Measurements from ENCODE around the gene UTP25.

The UTP25 gene

GRCh38 chr1:209839875-209840546, 12.2 kb downstream of the UTP25 start:
- DNase-seq (ENCODE audit: low spot score): peak; percentile 100

GRCh38 chr1:209840611-209841010, 12.8 kb downstream of the UTP25 start:
- DNase-seq (ENCODE audit: low spot score): no peak

- no peak for DNase-seq (ENCODE audit: low spot score)
These were observed 17.1 kb downstream of the UTP25 start for GRCh38 chr1:209844695-209845407.

GRCh38 chr1:209845408-209845725, 17.6 kb downstream of the UTP25 start:
- DNase-seq (ENCODE audit: low spot score): no peak

GRCh38 chr1:209849388-209849787, 21.6 kb downstream of the UTP25 start:
- no peak for DNase-seq (ENCODE audit: low spot score)

- peak; percentile 40 for DNase-seq (ENCODE audit: low spot score)
These were observed 22.7 kb downstream of the UTP25 start for GRCh38 chr1:209850342-209850979.

DNA sequence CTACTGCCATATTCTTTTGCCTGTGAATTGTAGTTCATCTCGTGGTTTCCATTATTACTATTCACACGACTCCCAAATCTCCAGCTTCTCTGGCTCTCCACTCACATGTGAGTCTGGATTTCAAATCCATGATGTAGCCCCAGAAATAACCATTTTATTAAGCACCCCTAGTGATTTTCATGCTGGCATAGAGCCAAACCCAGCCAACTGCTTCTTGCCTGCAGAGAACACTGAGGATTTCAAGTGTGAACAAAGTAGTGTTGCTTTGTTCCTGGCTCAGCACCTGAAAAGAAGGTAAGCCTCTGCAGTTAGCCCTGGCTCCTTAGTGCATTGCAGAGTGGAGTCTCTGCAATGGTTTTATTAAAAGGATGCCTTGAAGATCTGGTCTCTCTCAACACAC, 25.9 kb downstream of the UTP25 start:
- no peak for DNase-seq (ENCODE audit: low spot score)

GRCh38 chr1:209854196-209854595, 26.4 kb downstream of the UTP25 start:
- DNase-seq (ENCODE audit: low spot score): no peak

DNA sequence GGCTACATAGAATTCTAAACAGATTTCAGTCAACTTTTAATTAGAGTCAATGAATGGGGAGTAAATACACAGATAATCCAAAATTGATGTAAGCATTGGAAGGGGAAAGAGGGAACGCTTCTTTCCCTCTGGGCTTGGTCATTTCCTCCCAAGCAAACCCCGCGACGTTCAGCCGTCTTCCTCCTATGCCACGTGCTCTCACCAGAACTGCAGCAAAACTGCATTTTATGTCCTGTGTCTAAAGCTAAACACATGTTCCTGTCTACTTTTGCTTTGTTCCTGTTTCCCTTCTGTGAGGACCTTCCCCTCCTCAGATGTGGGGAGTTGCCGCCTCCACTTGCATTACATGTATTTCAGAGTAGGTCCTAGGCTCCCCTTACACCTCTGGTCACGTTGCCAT, 27.2 kb downstream of the UTP25 start:
- DNase-seq (ENCODE audit: low spot score): no peak

DNA sequence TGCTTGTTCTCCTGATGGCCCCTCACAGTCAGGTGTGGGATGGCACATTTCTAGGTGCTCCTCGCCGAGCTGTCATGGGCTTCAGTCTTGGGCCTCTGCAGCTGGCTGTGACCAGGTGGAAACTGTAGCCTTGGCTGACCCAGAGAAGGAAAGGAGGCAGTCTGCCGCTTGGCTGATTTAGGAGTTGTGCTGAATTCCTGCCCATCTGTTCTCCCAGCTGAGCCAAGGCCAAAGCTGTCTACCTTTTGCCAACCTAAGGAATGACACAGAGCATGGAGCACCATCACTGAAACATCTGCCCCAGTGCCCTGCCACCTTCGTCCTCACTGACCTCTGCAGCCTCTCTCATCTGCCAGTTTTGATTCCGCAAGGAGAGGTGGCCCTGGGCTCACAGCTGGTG, 27.9 kb downstream of the UTP25 start:
- DNase-seq (ENCODE audit: low spot score): no peak

GRCh38 chr1:209858561-209859103, 30.9 kb downstream of the UTP25 start:
- DNase-seq (ENCODE audit: low spot score): no peak

DNA sequence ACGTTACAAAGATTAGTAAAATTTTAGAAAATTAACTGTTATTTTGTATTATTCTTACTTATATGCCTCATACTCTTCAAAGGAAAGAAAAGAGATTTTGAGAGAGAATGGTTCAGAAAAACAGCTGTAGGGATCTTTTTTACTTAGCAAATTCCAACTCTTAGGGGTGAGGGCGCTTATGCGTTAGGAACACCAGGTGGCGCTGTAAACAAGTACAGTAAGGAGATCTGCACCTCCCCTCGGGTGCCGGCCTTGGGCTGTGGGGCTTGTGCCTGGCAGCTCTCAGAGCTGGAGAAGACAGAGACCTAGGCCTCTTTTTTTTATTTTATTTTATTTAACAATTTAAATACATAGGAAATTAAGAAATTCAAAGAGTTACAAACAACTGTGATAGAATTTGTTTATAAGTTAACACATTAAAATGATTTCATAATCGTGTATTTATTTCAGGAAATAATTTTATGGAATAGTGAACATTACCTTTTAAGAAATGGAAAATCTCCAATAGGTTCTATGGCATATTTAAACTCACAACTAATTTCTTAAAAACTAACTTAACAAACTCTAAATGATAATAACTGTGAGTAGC, 32.6 kb downstream of the UTP25 start:
- peak; percentile 79 for DNase-seq (ENCODE audit: low spot score)

DNA sequence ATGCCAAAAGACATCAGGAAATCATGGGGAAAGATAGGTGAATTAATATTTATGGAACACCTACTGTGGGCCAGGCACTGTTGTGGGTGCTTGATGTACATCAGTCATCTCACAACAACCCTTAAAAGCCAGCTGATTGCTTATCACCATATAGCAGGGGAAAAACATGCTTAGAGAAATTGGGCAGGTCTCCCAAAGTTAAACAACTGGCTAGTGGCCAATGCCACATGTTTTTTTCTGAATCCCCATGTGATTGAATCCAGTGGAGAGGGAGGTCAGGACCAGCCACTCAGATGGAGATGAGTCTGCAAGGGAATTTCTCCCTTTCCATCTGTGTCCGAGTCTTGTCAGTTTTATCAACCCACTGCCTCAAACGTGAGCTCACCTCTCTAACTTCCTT, 33.5 kb downstream of the UTP25 start:
- DNase-seq (ENCODE audit: low spot score): no peak

GRCh38 chr1:209862391-209863356, 34.9 kb downstream of the UTP25 start:
- no peak for DNase-seq (ENCODE audit: low spot score)

GRCh38 chr1:209863766-209864485, 36.2 kb downstream of the UTP25 start:
- DNase-seq (ENCODE audit: low spot score): no peak

- DNase-seq (ENCODE audit: low spot score): no peak
These were observed 38.4 kb downstream of the UTP25 start for GRCh38 chr1:209866201-209866600.

GRCh38 chr1:209869291-209870149, 41.7 kb downstream of the UTP25 start:
- no peak for DNase-seq (ENCODE audit: low spot score)

GRCh38 chr1:209870151-209870831, 42.5 kb downstream of the UTP25 start:
- no peak for DNase-seq (ENCODE audit: low spot score)

DNA sequence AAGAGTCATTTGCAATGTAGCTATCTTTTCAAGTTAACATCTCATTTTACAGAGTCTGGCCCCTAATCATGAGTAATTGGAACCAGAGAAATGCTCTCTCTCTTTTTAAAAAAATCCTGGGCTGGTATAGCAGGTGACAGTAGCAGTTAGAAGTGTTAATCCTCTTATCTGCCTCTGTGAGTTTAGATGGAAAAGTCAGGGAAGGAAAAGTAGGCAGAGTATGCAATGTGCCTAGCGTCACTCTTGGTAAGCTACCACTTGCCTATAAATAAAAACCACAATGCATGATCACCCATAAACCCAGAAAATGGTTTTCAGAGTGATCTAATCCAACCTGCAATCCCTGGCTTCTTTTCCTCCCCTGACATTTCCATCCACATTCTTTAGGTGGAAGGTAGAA, 43.2 kb downstream of the UTP25 start:
- DNase-seq (ENCODE audit: low spot score): no peak

All from kidney capillary endothelial cell (primary cell).